K562 (cell line): Measurements from ENCODE around the gene CCDC152. TPM values are rescaled to one million over a fixed set of nuclear protein-coding genes. Genes with fewer than 3 reads are reported as not detected.
A peak's percentile ranks its signal among the peaks of the same experiment; 100 is the strongest.

Experiments
- ATAC-seq: fragments of 200-7000 bp; cut with Tn5 transposase; 3 replicates; pipeline ENCODE4 v1.9.1; 2020; ENCODE audit warnings: moderate library complexity
- BruUV-seq: library from RNA; stranded (reverse); fragments of 400-500 nt; replicated peaks from 2 replicates; lab custom pipeline; 2021; lab: Mats Ljungman, UMichigan
- CTCF ChIA-PET: fragments of 300-600 bp; formaldehyde crosslinking; extraction: SDS; loops from one replicate; lab custom pipeline; 2021; ENCODE audit warnings: low intra/inter-chr PET ratio; lab: Yijun Ruan, JAX
- POLR2A ChIA-PET: fragments of 300-600, 350-650 bp; sonication (Branson Sonifier 250); formaldehyde crosslinking; extraction: SDS; loops from one replicate; lab custom pipeline; 2021; ENCODE audit warnings: antibody characterized with exemption, inconsistent platforms; lab: Yijun Ruan, JAX
- DNase-seq, 4 experiments: peaks; one replicate each; pipeline versions ENCODE4 v3.0.0 to v3.0.0-alpha.2; 2011 to 2018; ENCODE audit warnings: low spot score in 3 of 4, mixed read lengths in 3 of 4; ENCODE audit errors: extremely low read depth in 1 of 4
- FAIRE-seq: peaks from 2 replicates; lab custom pipeline; 2011; peaks lifted over from hg19 to GRCh38; lab: Jason Lieb, UNC
- H2AFZ ChIP-seq: 2 replicates; pipeline ENCODE4 v1.6.0; 2011; ENCODE audit warnings: low read depth, low read length, control low read depth, inconsistent platforms
- H3K27ac ChIP-seq: fragments of 200-600 bp; 3 replicates; pipeline ENCODE4 v1.8.0; 2011; ENCODE audit warnings: low read depth, mild to moderate bottlenecking, control low read depth, inconsistent platforms, low read length, moderate library complexity, mixed read lengths; ENCODE audit errors: extremely low read depth
- H3K27me3 ChIP-seq, 2 experiments: fragments of 300-600 bp in 1 of 2; 2 replicates in 1 of 2; 3 replicates in 1 of 2; pipeline versions ENCODE4 v1.6.0 to v1.8.0; 2011; ENCODE audit warnings: inconsistent platforms in 2 of 2, low read length in 2 of 2, mild to moderate bottlenecking in 1 of 2, mixed read lengths in 1 of 2, moderate library complexity in 1 of 2; ENCODE audit not compliant: control insufficient read depth in 2 of 2, insufficient read depth in 2 of 2
- H3K36me3 ChIP-seq: fragments of 300-600 bp; 3 replicates; pipeline ENCODE4 v1.8.0; 2011; ENCODE audit warnings: mild to moderate bottlenecking, low read length, inconsistent platforms; ENCODE audit not compliant: control insufficient read depth, insufficient read depth
- H3K4me1 ChIP-seq, 2 experiments: fragments of 200-600 bp in 1 of 2; replicated peaks in 1 of 2; 2 replicates in 1 of 2; 3 replicates in 1 of 2; pipeline versions ENCODE4 v1.5.1 to v1.8.0; 2011; ENCODE audit warnings: inconsistent platforms in 2 of 2, low read length in 2 of 2, mild to moderate bottlenecking in 1 of 2, mixed read lengths in 1 of 2, moderate library complexity in 1 of 2; ENCODE audit not compliant: control insufficient read depth in 2 of 2, insufficient read depth in 2 of 2
- H3K4me2 ChIP-seq: 2 replicates; pipeline ENCODE4 v1.6.1; 2011; ENCODE audit warnings: low read length, control low read depth, inconsistent platforms, mixed read lengths; ENCODE audit not compliant: insufficient read depth
- H3K4me3 ChIP-seq: fragments of 200-600 bp; sonication (generic), shearing (Covaris generic); 2 replicates; pipeline ENCODE4 v1.5.1; 2016; ENCODE audit warnings: control low read depth, inconsistent platforms
- H3K79me2 ChIP-seq: fragments of 200-600 bp; 3 replicates; pipeline ENCODE4 v1.8.0; 2011; ENCODE audit warnings: low read length, inconsistent platforms; ENCODE audit not compliant: control insufficient read depth, insufficient read depth
- H3K9ac ChIP-seq, 2 experiments: 2 replicates each; pipeline versions ENCODE4 v1.6.0 to v1.6.1; 2011; ENCODE audit warnings: low read depth in 2 of 2, low read length in 2 of 2, control low read depth in 1 of 2, inconsistent platforms in 1 of 2, mild to moderate bottlenecking in 1 of 2, mixed read lengths in 1 of 2; ENCODE audit not compliant: insufficient read depth in 1 of 2
- H3K9me1 ChIP-seq: one replicate; pipeline ENCODE4 v1.6.0; 2011; ENCODE audit warnings: inconsistent platforms, mild to moderate bottlenecking, low read length, moderate library complexity; ENCODE audit not compliant: control insufficient read depth, insufficient read depth
- H3K9me3 ChIP-seq: replicated peaks from 2 replicates; pipeline ENCODE4 v1.5.1; 2011; ENCODE audit warnings: low read depth, low read length, inconsistent platforms; ENCODE audit not compliant: control insufficient read depth, insufficient read depth
- H4K20me1 ChIP-seq: replicated peaks from 2 replicates; pipeline ENCODE4 v1.6.1; 2011; ENCODE audit warnings: low read length, inconsistent platforms, mixed read lengths; ENCODE audit not compliant: control insufficient read depth, insufficient read depth
- KLF10 ChIP-seq: fragments of 250-450 bp; sonication (Bioruptor Pico); IDR thresholded peaks from 2 replicates; pipeline ENCODE4 v1.6.1; 2021; ENCODE audit warnings: matching md5 sums
- MYNN ChIP-seq, 2 experiments: sonication (generic); formaldehyde crosslinking in 1 of 2; IDR thresholded peaks; 2 replicates each; pipeline versions ENCODE4 v1.5.0 to v1.6.1; 2016 to 2020; ENCODE audit warnings: antibody characterized with exemption in 1 of 2, missing genetic modification reagents in 1 of 2
- NFRKB ChIP-seq: fragments of 450-650 bp; IDR thresholded peaks from 2 replicates; pipeline ENCODE4 v1.6.1; 2016; ENCODE audit warnings: low read depth
- SMAD2 ChIP-seq: fragments of 150-350 bp; IDR thresholded peaks from 2 replicates; pipeline ENCODE4 v1.6.1; 2014; ENCODE audit warnings: low read depth, mild to moderate bottlenecking, low read length
- WGBS: fragments of 100-300 bp; shearing (Covaris generic); methylation state at CpG from one replicate; pipeline ENCODE4 v1.1.6; 2016; ENCODE audit warnings: low coverage, mixed read lengths; ENCODE audit not compliant: insufficient coverage; ENCODE audit errors: missing lambda C conversion rate; 5-methylcytosine and 5-hydroxymethylcytosine counted together
- in situ Hi-C: fragments of 300-500 bp; cut with MboI; formaldehyde crosslinking; loops from 4 replicates; pipeline ENCODE4 v1.15.0; 2018; ENCODE audit warnings: inconsistent platforms, mixed read lengths
- intact Hi-C: fragments of 100-400 bp; cut with micrococcal nuclease; formaldehyde crosslinking; loops from 2 replicates; pipeline ENCODE4 v1.14.2; 2022
- polyA plus RNA-seq, 8 experiments: library from polyadenylated mRNA; depleted of rRNA in 4 of 8; stranded (reverse) in 5 of 8; unstranded in 3 of 8; fragments of >200 nt; fragmentation: Nextera tagmentation in 2 of 8; fragmentation: Illumina TruSeq in 1 of 8; extraction: Ambion mirVana in 2 of 8; extraction: Trizol in 1 of 8; gene quantifications; 2 replicates each; pipeline versions ENCODE4 v1.2.1 to v1.2.3, GENCODE V29; 2011 to 2014; ENCODE audit warnings: inconsistent platforms in 1 of 8, missing spikeins in 1 of 8
- total RNA-seq, 7 experiments: library from RNA; depleted of rRNA in 6 of 7; stranded (reverse); fragments of >200 nt in 6 of 7; fragmentation: Illumina TruSeq in 2 of 7; extraction: Trizol in 2 of 7; gene quantifications; 2 replicates each; pipeline versions ENCODE4 v1.2.1 to v1.2.3, GENCODE V29; 2011 to 2021; ENCODE audit warnings: low replicate concordance in 1 of 7
- TF ChIP-seq, protein P1 (sequence below): sonication (generic); formaldehyde crosslinking; IDR thresholded peaks from 2 replicates; pipeline ENCODE4 v1.8.0; 2022; ENCODE audit warnings: mild to moderate bottlenecking, missing genetic modification reagents
- TF ChIP-seq, protein P2 (sequence below): fragments of 450-650 bp; formaldehyde crosslinking; IDR thresholded peaks from 2 replicates; pipeline ENCODE4 v1.4.0; 2022; ENCODE audit warnings: mild to moderate bottlenecking, moderate library complexity

CCDC152 gene
- total and polyA plus RNA-seq, 9 of the 15 experiments (the other 6 are each of a cell fraction or from before 2014, with no cell fraction given) = 2.5 to 11.6 (median 5.1) TPM

DNA sequence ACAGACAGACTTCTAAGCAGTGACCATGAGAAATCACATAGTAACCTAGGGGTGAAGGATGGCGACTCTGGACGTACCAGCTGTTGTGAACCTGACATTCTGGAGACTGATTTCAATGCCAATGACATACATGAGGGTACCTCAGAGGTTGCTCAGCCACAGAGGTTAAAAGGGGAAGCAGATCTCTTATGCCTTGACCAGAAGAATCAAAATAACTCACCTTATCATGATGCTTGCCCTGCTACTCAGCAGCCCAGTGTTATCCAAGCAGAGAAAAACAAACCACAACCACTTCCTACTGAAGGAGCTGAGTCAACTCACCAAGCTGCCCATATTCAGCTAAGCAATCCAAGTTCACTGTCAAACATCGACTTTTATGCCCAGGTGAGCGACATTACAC, 38.0 kb upstream of the CCDC152 start:
- DNase-seq (no peak), ATAC-seq (peak; percentile 20; the same call in 1 of the 3 replicates), FAIRE-seq (no peak)
- Histone ChIP-seq H4K20me1 (no peaks in the 10 kb centered on the region), H3K36me3 (no peaks in the 10 kb centered on the region), H3K9ac (no peak overlapping the region), H3K27ac (no peak overlapping the region), H3K9me1 (no peaks in the 10 kb centered on the region), H3K79me2 (no peaks in the 10 kb centered on the region), H3K4me2 (no peak overlapping the region), H3K9me3 (no peaks in the 10 kb centered on the region), H3K4me1 (no peaks in the 10 kb centered on the region), H2AFZ (no peak overlapping the region), H3K4me3 (no peak overlapping the region), H3K27me3 (peaks cover 0 to 7% of the 10 kb centered on the region in 2 experiments; a peak in 2 of 5 replicates)
- intact Hi-C loops = no loop called here
- POLR2A ChIA-PET = no interaction called here
- TF ChIP-seq MYNN (IDR thresholded peaks at IDR 0.05) (no peak), MYNN (CRISPR knock-in tag; IDR thresholded peaks at IDR 0.05) (no peak), SMAD2 (no peak), KLF10 (no peak), NFRKB (no peak)
- TF ChIP-seq, protein P1, sequence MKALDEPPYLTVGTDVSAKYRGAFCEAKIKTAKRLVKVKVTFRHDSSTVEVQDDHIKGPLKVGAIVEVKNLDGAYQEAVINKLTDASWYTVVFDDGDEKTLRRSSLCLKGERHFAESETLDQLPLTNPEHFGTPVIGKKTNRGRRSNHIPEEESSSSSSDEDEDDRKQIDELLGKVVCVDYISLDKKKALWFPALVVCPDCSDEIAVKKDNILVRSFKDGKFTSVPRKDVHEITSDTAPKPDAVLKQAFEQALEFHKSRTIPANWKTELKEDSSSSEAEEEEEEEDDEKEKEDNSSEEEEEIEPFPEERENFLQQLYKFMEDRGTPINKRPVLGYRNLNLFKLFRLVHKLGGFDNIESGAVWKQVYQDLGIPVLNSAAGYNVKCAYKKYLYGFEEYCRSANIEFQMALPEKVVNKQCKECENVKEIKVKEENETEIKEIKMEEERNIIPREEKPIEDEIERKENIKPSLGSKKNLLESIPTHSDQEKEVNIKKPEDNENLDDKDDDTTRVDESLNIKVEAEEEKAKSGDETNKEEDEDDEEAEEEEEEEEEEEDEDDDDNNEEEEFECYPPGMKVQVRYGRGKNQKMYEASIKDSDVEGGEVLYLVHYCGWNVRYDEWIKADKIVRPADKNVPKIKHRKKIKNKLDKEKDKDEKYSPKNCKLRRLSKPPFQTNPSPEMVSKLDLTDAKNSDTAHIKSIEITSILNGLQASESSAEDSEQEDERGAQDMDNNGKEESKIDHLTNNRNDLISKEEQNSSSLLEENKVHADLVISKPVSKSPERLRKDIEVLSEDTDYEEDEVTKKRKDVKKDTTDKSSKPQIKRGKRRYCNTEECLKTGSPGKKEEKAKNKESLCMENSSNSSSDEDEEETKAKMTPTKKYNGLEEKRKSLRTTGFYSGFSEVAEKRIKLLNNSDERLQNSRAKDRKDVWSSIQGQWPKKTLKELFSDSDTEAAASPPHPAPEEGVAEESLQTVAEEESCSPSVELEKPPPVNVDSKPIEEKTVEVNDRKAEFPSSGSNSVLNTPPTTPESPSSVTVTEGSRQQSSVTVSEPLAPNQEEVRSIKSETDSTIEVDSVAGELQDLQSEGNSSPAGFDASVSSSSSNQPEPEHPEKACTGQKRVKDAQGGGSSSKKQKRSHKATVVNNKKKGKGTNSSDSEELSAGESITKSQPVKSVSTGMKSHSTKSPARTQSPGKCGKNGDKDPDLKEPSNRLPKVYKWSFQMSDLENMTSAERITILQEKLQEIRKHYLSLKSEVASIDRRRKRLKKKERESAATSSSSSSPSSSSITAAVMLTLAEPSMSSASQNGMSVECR (CRISPR knock-in tag) = no peak
- TF ChIP-seq, protein P2, sequence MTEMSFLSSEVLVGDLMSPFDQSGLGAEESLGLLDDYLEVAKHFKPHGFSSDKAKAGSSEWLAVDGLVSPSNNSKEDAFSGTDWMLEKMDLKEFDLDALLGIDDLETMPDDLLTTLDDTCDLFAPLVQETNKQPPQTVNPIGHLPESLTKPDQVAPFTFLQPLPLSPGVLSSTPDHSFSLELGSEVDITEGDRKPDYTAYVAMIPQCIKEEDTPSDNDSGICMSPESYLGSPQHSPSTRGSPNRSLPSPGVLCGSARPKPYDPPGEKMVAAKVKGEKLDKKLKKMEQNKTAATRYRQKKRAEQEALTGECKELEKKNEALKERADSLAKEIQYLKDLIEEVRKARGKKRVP (CRISPR knock-in tag) = no peak
- in situ Hi-C loops = no loop called here
- 2% methylated on average over 4 of the region's 4 CpGs for WGBS
- BruUV-seq = no TSS peak
- CTCF ChIA-PET = no interaction called here
